OCI-LY1 (cell line): ENCODE measurements around the gene CBR1.

Source experiments
- EZH2 ChIP-seq: fragments of 200-600 bp; sonication (generic), shearing (Covaris generic); IDR thresholded peaks from 2 replicates; pipeline ENCODE4 v1.8.0; 2017; ENCODE audit warnings: borderline replicate concordance, mixed run types, mild to moderate bottlenecking, antibody characterized with exemption, low read length, moderate library complexity, mixed read lengths
- TF ChIP-seq, protein P1 (sequence below): fragments of 200-600 bp; sonication (generic), shearing (Covaris generic); IDR thresholded peaks from 2 replicates; pipeline ENCODE4 v1.5.1; 2017; ENCODE audit warnings: mild to moderate bottlenecking, antibody characterized with exemption, low read length, moderate library complexity, mixed read lengths

DNA sequence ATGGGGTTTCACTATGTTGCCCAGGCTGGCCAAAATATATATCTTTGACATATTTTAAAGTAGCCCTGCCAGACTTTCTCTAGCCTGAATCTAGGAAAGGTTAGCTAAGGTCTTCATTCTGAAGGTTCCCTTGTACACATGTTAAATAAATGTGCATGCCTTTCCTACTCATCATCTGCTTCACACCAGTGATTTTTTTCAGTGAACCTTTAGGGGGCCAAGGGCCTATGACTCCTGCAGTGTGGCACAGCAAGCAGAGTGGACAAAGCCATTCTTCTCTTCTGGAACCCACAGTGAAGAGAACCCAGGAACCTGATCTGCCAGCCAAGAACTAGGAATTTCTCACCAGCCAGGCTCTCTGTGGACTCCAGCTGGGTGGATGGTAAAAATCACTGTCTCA lies 22.9 kb downstream of the CBR1 start:
- TF ChIP-seq, protein P1, sequence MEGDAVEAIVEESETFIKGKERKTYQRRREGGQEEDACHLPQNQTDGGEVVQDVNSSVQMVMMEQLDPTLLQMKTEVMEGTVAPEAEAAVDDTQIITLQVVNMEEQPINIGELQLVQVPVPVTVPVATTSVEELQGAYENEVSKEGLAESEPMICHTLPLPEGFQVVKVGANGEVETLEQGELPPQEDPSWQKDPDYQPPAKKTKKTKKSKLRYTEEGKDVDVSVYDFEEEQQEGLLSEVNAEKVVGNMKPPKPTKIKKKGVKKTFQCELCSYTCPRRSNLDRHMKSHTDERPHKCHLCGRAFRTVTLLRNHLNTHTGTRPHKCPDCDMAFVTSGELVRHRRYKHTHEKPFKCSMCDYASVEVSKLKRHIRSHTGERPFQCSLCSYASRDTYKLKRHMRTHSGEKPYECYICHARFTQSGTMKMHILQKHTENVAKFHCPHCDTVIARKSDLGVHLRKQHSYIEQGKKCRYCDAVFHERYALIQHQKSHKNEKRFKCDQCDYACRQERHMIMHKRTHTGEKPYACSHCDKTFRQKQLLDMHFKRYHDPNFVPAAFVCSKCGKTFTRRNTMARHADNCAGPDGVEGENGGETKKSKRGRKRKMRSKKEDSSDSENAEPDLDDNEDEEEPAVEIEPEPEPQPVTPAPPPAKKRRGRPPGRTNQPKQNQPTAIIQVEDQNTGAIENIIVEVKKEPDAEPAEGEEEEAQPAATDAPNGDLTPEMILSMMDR: no peak
- TF ChIP-seq EZH2: no peak
